WTC11 (cell line): ENCODE data around the gene AMN. TPM values are rescaled to one million over a fixed set of nuclear protein-coding genes. Genes with fewer than 3 reads are reported as not detected.

Experiments
- ATAC-seq: fragments of 200-7000 bp; cut with Tn5 transposase; 2 replicates; pipeline ENCODE4 v1.10.0; 2021; ENCODE audit warnings: mild to moderate bottlenecking, moderate library complexity
- CTCF ChIA-PET: fragments of 300-600 bp; sonication (Branson Sonifier 250); formaldehyde crosslinking; loops from one replicate; lab custom pipeline; 2021; ENCODE audit warnings: antibody characterized with exemption; lab: Charles Lee
- POLR2A ChIA-PET: fragments of 350-600 bp; sonication (Branson Sonifier 250); formaldehyde crosslinking; loops from one replicate; lab custom pipeline; 2021; ENCODE audit warnings: antibody characterized with exemption; lab: Charles Lee
- DNase-seq: peaks from one replicate; pipeline ENCODE4 v3.0.0; 2021; ENCODE audit warnings: low spot score
- H3K27ac Mint-ChIP-seq: 2 replicates; pipeline ENCODE4 v1.8.0; 2021; ENCODE audit warnings: mixed read lengths
- H3K27me3 Mint-ChIP-seq: 2 replicates; pipeline ENCODE4 v1.8.0; 2021; ENCODE audit warnings: low read depth, mild to moderate bottlenecking, moderate library complexity, mixed read lengths
- H3K36me3 Mint-ChIP-seq: 2 replicates; pipeline ENCODE4 v1.8.0; 2021; ENCODE audit warnings: mixed read lengths
- H3K4me1 Mint-ChIP-seq: 2 replicates; pipeline ENCODE4 v1.8.0; 2022; ENCODE audit warnings: mixed read lengths
- H3K4me3 Mint-ChIP-seq: 2 replicates; pipeline ENCODE4 v1.8.0; 2021; ENCODE audit warnings: mild to moderate bottlenecking, moderate library complexity, mixed read lengths
- H3K9me3 Mint-ChIP-seq: 2 replicates; pipeline ENCODE4 v1.8.0; 2021; ENCODE audit warnings: mixed read lengths
- ARID4B ChIP-seq: sonication (generic); formaldehyde crosslinking; IDR thresholded peaks from 2 replicates; pipeline ENCODE4 v1.8.0; 2023; ENCODE audit warnings: missing genetic modification reagents, mild to moderate bottlenecking, borderline replicate concordance
- ATF1 ChIP-seq: sonication (generic); formaldehyde crosslinking; IDR thresholded peaks from 2 replicates; pipeline ENCODE4 v1.8.1; 2023; ENCODE audit warnings: mild to moderate bottlenecking, moderate library complexity, missing genetic modification reagents
- ATF2 ChIP-seq: sonication (generic); formaldehyde crosslinking; IDR thresholded peaks from 2 replicates; pipeline ENCODE4 v1.8.1; 2022; ENCODE audit warnings: low read depth, missing genetic modification reagents, borderline replicate concordance
- ELF4 ChIP-seq: sonication (generic); formaldehyde crosslinking; IDR thresholded peaks from 2 replicates; pipeline ENCODE4 v1.8.1; 2022; ENCODE audit warnings: low read depth, mild to moderate bottlenecking, moderate library complexity, missing genetic modification reagents
- ESRRA ChIP-seq: sonication (generic); formaldehyde crosslinking; IDR thresholded peaks from 2 replicates; pipeline ENCODE4 v1.8.1; 2022; ENCODE audit warnings: mild to moderate bottlenecking, missing genetic modification reagents, borderline replicate concordance
- IRF1 ChIP-seq: sonication (generic); formaldehyde crosslinking; IDR thresholded peaks from 2 replicates; pipeline ENCODE4 v1.8.0; 2023; ENCODE audit warnings: missing genetic modification reagents
- IRF2 ChIP-seq: sonication (generic); formaldehyde crosslinking; IDR thresholded peaks from 2 replicates; pipeline ENCODE4 v1.8.0; 2022; ENCODE audit warnings: low read depth, missing genetic modification reagents, borderline replicate concordance
- MYBL2 ChIP-seq: sonication (generic); formaldehyde crosslinking; IDR thresholded peaks from 2 replicates; pipeline ENCODE4 v1.8.1; 2023; ENCODE audit warnings: mild to moderate bottlenecking, moderate library complexity, missing genetic modification reagents
- SOX15 ChIP-seq: fragments of 250-450 bp; sonication (Bioruptor Pico); IDR thresholded peaks from 2 replicates; pipeline ENCODE4 v1.9.0; 2021; ENCODE audit warnings: mild to moderate bottlenecking
- SP1 ChIP-seq: sonication (generic); formaldehyde crosslinking; conservative IDR thresholded peaks from 2 replicates; pipeline ENCODE4 v1.8.1; 2022; ENCODE audit warnings: missing genetic modification reagents
- TP53 ChIP-seq: sonication (generic); formaldehyde crosslinking; IDR thresholded peaks from 2 replicates; pipeline ENCODE4 v1.8.1; 2023; ENCODE audit warnings: mild to moderate bottlenecking, missing genetic modification reagents
- ZNF138 ChIP-seq: sonication (generic); formaldehyde crosslinking; conservative IDR thresholded peaks from 2 replicates; pipeline ENCODE4 v1.8.1; 2022; ENCODE audit warnings: mild to moderate bottlenecking, moderate library complexity, missing genetic modification reagents
- ZNF281 ChIP-seq: sonication (generic); formaldehyde crosslinking; IDR thresholded peaks from 2 replicates; pipeline ENCODE4 v1.8.0; 2023; ENCODE audit warnings: mild to moderate bottlenecking, missing genetic modification reagents
- ZNF416 ChIP-seq: fragments of 250-450 bp; sonication (Bioruptor Pico); IDR thresholded peaks from 2 replicates; pipeline ENCODE4 v1.9.0; 2021; ENCODE audit warnings: mild to moderate bottlenecking, inconsistent platforms
- total RNA-seq: library from RNA; stranded (reverse); gene quantifications from 3 replicates; pipeline ENCODE4 v1.2.3, GENCODE V29; 2021
- TF ChIP-seq, protein P1 (sequence below): fragments of 250-450 bp; sonication (Bioruptor Pico); conservative IDR thresholded peaks from 2 replicates; pipeline ENCODE4 v1.9.0; 2021; ENCODE audit warnings: mild to moderate bottlenecking
- TF ChIP-seq, protein P2 (sequence below): sonication (generic); formaldehyde crosslinking; IDR thresholded peaks from 2 replicates; pipeline ENCODE4 v1.8.1; 2023; ENCODE audit warnings: mild to moderate bottlenecking, missing genetic modification reagents, moderate library complexity
- TF ChIP-seq, protein P3 (sequence below): sonication (generic); formaldehyde crosslinking; IDR thresholded peaks from 2 replicates; pipeline ENCODE4 v1.8.1; 2022; ENCODE audit warnings: mild to moderate bottlenecking, missing genetic modification reagents, moderate library complexity, borderline replicate concordance
- TF ChIP-seq, protein P4 (sequence below): fragments of 250-450 bp; sonication (Bioruptor Pico); IDR thresholded peaks from 2 replicates; pipeline ENCODE4 v2.1.2; 2022; ENCODE audit warnings: mild to moderate bottlenecking, moderate library complexity
- TF ChIP-seq, protein P5 (sequence below): sonication (generic); formaldehyde crosslinking; IDR thresholded peaks from 2 replicates; pipeline ENCODE4 v1.8.1; 2023; ENCODE audit warnings: mild to moderate bottlenecking, moderate library complexity, missing genetic modification reagents

AMN gene
- total RNA-seq, 1 experiment from 2014 or later: 2.8 TPM

DNA sequence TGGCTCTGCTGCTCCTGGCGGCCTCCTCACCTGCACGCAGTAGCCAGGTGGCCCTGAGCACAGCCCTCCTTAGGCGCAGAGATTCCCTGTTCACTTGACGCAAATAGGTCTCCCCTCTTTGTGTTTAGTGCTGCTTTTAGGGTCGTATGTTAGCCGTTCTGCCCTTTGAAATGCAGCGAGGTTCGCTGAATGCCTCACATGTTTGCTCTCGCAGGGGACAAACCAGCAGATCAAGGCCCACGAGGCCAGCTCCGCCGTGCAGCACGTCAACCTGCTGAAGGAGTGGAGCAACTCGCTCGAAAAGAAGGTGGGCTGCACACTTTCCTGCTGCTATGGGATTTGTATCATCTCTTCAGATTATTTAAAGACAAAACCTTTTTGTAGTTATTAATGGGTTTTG lies 31.4 kb upstream of the AMN start (continued):
- TF ChIP-seq ARID4B (no peak), MYBL2 (CRISPR knock-in tag) (no peak), SOX15 (CRISPR knock-in tag) (no peak), ELF4 (CRISPR knock-in tag) (no peak), IRF1 (CRISPR knock-in tag) (no peak), SP1 (CRISPR knock-in tag) (no peak), TP53 (CRISPR knock-in tag) (no peak), ZNF416 (no peak)
- TF ChIP-seq, protein P1, sequence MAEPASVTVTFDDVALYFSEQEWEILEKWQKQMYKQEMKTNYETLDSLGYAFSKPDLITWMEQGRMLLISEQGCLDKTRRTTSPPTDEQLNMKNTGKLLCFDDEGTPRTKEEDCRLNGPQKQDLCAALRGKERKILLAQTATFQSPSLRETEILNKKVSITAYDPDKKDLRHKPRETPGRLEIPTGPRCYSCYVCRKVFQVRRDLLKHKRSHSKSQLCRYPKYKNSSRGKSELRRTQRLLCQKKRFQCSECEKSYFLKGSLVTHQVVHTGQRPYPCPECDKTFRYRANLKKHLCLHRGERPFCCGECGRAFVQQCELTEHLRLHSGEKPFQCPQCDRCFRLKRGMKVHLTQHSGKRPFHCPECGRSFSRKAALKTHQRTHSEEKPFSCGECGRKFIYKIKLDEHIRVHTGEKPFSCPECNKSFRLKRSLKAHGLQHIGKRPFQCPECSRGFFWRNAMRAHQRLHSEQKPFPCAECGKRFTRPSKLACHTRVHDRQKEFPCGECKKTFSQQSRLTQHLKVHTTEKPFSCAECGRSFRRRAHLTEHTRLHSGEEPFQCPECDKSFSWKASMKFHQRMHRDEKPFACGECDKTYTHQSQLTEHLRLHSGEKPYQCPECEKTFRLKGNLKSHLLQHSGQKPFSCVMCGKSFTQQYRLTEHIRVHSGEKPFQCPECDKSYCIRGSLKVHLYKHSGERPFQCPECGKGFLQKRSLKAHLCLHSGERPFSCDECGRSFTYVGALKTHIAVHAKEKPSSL (CRISPR knock-in tag): no peak
- TF ChIP-seq, protein P2, sequence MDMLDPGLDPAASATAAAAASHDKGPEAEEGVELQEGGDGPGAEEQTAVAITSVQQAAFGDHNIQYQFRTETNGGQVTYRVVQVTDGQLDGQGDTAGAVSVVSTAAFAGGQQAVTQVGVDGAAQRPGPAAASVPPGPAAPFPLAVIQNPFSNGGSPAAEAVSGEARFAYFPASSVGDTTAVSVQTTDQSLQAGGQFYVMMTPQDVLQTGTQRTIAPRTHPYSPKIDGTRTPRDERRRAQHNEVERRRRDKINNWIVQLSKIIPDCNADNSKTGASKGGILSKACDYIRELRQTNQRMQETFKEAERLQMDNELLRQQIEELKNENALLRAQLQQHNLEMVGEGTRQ (CRISPR knock-in tag): no peak
- TF ChIP-seq, protein P3, sequence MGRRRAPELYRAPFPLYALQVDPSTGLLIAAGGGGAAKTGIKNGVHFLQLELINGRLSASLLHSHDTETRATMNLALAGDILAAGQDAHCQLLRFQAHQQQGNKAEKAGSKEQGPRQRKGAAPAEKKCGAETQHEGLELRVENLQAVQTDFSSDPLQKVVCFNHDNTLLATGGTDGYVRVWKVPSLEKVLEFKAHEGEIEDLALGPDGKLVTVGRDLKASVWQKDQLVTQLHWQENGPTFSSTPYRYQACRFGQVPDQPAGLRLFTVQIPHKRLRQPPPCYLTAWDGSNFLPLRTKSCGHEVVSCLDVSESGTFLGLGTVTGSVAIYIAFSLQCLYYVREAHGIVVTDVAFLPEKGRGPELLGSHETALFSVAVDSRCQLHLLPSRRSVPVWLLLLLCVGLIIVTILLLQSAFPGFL (CRISPR knock-in tag): no peak

DNA sequence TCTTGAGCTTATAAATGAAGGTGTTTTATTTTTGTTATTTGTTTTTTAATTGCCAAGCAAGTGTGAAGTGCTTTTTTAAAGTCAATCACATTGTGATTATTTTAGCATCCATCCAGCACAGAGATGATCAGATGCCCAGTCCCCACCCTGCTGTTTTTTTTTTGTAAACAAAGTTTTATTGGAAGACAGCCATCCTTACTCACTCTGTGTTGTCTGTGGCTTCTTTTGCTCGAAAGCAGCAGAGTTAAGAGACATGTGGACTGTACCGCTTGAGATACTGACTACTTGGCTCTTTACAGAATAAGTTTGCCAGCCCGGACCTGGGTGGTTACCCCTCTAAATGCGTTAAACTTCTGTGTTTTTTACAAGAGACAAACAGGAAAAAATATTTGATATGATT lies 30.9 kb upstream of the AMN start:
- DNase-seq (no peak), ATAC-seq (no peak)
- ChIA-PET POLR2A (no interaction called here), CTCF (no interaction called here)
- Mint-ChIP-seq H3K27me3 (no peaks in the 10 kb centered on the region), H3K4me1 (no peaks in the 10 kb centered on the region), H3K36me3 (no peaks in the 10 kb centered on the region), H3K4me3 (no peak overlapping the region), H3K27ac (no peak overlapping the region; the same call in 1 of the 2 replicates), H3K9me3 (no peaks in the 10 kb centered on the region)
- TF ChIP-seq ZNF138 (CRISPR knock-in tag): no peak
- TF ChIP-seq SP1 (CRISPR knock-in tag): no peak
- TF ChIP-seq ATF1 (CRISPR knock-in tag): no peak
- TF ChIP-seq, protein P4, sequence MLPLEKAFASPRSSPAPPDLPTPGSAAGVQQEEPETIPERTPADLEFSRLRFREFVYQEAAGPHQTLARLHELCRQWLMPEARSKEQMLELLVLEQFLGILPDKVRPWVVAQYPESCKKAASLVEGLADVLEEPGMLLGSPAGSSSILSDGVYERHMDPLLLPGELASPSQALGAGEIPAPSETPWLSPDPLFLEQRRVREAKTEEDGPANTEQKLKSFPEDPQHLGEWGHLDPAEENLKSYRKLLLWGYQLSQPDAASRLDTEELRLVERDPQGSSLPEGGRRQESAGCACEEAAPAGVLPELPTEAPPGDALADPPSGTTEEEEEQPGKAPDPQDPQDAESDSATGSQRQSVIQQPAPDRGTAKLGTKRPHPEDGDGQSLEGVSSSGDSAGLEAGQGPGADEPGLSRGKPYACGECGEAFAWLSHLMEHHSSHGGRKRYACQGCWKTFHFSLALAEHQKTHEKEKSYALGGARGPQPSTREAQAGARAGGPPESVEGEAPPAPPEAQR (CRISPR knock-in tag): no peak
- TF ChIP-seq, protein P5, sequence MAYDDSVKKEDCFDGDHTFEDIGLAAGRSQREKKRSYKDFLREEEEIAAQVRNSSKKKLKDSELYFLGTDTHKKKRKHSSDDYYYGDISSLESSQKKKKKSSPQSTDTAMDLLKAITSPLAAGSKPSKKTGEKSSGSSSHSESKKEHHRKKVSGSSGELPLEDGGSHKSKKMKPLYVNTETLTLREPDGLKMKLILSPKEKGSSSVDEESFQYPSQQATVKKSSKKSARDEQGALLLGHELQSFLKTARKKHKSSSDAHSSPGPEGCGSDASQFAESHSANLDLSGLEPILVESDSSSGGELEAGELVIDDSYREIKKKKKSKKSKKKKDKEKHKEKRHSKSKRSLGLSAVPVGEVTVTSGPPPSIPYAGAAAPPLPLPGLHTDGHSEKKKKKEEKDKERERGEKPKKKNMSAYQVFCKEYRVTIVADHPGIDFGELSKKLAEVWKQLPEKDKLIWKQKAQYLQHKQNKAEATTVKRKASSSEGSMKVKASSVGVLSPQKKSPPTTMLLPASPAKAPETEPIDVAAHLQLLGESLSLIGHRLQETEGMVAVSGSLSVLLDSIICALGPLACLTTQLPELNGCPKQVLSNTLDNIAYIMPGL (CRISPR knock-in tag): no peak
- no peak for TF ChIP-seq ESRRA (CRISPR knock-in tag)
- TF ChIP-seq ATF2 (CRISPR knock-in tag): no peak
- TF ChIP-seq ZNF281 (CRISPR knock-in tag): no peak
- TF ChIP-seq IRF2 (CRISPR knock-in tag): no peak
